Inflammatory macrophage treated with lipopolysaccharide for 4 hours (primary cell): Measurements from ENCODE around the gene GATD1.

Experiments
- DNase-seq: peaks from one replicate; pipeline ENCODE4 v3.0.0-alpha.2; 2020

The GATD1 gene, protein sequence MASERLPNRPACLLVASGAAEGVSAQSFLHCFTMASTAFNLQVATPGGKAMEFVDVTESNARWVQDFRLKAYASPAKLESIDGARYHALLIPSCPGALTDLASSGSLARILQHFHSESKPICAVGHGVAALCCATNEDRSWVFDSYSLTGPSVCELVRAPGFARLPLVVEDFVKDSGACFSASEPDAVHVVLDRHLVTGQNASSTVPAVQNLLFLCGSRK

DNA sequence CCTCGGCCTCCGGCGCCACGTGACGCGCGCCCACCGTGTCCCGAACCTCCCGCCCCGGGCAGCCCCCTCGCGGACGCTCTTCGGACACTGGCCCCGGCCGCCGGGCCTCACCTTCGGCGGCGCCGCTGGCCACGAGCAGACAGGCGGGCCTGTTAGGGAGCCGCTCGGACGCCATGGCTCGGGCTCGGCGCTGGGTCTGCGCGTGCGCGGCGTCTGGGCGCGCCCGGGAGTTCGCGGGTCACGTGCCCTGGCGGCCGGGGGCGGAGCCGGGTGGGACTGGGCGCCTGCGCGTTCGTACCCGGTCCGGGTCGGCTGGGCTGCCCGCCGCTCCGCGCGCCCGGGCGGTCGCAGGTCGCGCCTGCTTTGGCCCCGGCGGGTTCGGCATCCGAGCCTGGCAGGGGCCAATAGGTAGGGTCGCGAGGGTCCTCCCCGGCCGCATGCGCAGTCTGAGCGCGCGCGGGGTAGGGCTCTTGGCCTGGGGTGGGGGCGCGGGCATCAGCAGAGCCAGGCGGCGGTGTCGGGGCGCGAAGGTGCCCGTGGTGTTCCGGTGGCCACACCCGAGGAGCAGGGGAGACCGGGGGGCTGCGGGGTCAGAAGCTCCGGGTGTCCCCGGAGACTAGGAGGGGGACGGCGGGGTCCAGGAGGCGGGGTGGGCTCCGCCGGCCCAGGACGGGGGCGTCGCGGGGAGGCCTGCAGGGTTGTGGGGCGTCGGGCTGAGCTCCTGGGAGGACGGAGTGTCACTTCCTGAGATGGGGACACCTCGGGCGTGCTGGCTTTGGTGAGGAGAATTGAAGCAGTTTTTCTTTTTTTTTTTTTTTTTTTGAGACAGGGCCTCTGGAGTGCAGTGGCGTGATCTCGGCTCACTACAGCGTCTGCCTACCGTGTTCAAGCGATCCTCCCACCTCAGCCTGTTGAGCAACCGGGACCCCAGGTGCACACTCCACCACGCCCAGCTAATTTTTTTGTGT lies at the start of gene GATD1:
GATD1 (minus strand) TSS at position 200 of the 968 bp plus-strand sequence; CDS start at position 175, 25 bp downstream.
- peak; percentile 91 for DNase-seq

DNA sequence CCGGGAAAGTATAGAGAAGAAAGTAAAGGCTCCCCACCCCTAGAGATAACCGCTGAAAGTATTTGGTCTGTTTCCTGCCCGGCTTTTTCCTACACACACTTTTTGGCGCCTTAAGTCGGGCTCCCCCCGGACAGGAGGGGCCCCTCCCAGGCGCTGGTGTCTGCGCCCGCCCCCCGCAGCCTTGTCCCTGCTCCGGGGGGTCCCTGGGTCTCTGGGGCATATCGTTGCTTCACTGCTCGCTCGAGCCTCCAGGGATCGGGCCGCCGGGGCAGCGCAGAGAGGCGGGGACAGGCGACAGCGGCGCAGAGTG lies 49.5 kb upstream of the GATD1 start:
- no peak for DNase-seq

DNA sequence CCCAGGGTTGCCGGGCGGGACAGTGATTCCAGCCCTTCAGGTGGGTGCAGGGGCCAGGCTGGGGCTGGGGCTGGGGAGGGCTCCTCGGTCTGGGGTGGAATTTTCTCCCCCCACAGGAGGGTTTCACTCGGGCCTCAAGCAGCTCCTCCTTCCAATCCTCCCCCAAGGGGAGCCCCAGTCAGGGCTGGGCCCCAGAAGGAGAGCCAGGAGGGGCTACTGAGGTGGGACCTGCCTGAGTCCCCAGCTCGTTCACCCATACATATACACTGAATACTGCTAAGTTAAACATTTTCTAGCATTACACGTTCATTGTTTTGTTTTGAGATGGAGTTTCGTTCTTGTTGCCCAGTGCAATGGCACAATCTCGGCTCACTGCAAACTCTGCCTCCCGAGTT lies 48.9 kb upstream of the GATD1 start:
- DNase-seq = no peak

DNA sequence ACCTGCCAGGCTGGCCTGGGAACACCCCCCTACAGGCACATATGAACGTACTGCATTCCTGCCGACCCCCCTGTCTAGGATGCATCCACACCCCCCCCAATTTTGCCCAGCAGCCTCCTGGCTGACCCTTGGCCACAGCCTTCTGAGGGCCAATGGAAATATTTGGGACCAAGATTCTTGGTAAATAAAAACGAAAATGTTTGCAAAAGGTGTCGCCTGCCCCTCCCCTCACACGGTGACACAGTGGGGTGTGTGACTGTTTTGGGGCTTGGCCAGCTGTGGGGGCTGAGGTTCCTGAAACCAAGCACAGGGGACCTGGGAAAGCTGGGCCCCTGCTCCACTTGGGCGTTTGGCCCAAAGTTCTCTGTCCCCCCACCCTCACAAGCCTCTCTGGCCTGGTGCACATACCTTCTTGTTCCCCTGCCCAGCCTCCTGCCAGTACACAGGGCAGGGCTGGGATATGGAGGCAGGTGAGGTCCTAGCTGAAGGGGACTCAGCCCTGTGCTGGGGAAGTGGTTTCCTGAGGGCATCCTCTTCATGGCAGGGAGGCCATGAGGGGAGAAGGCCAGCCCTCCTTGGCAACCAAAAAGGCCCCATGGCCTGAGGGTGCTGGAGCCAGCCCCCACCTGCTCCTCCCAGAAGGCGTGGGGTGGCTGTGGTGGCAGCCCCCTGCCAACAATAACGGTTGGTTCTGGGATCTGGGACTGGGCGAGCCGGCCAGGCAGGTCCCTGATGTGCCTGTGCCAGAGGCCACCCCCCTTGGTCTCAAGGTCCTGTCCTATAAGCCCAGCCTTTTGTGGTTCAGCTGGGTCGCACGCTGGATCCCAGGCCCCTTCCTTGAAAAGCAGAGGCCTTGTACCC lies 48.3 kb upstream of the GATD1 start:
- no peak for DNase-seq

DNA sequence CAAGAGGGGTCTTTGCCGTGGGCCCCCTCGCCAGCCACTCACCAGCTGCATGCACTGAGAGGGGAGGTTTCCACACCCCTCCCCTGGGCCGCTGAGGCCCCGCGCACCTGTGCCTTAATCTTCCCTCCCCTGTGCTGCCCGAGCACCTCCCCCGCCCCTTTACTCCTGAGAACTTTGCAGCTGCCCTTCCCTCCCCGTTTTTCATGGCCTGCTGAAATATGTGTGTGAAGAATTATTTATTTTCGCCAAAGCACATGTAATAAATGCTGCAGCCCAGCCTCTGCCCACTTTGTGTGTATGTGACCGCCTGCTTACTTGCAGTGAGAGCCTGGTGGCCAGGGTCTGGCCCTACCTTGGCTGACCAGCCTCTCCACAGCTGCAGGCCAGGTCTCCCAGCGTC lies 47.7 kb upstream of the GATD1 start:
- no peak for DNase-seq

DNA sequence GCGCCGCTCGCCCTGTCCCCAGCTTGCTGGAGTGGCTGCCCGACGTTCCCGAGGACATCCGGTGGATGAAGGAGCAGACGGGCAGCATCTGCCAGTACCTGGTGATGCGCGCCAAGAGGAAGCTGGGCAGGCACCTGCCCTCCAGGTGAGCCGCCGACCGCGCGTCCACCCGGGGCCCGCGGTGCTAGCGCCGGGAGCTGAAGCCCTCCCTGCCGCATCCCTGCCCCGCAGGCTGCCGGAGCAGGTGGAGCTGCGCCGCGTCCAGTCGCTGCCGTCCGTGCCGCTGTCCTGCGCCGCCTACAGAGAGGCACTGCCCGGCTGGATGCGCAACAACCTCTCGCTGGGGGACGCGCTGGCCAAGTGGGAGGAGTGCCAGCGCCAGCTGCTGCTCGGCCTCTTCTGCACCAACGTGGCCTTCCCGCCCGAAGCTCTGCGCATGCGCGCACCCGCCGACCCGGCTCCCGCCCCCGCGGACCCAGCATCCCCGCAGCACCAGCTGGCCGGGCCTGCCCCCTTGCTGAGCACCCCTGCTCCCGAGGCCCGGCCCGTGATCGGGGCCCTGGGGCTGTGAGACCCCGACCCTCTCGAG lies 47.1 kb upstream of the GATD1 start:
- no peak for DNase-seq

DNA sequence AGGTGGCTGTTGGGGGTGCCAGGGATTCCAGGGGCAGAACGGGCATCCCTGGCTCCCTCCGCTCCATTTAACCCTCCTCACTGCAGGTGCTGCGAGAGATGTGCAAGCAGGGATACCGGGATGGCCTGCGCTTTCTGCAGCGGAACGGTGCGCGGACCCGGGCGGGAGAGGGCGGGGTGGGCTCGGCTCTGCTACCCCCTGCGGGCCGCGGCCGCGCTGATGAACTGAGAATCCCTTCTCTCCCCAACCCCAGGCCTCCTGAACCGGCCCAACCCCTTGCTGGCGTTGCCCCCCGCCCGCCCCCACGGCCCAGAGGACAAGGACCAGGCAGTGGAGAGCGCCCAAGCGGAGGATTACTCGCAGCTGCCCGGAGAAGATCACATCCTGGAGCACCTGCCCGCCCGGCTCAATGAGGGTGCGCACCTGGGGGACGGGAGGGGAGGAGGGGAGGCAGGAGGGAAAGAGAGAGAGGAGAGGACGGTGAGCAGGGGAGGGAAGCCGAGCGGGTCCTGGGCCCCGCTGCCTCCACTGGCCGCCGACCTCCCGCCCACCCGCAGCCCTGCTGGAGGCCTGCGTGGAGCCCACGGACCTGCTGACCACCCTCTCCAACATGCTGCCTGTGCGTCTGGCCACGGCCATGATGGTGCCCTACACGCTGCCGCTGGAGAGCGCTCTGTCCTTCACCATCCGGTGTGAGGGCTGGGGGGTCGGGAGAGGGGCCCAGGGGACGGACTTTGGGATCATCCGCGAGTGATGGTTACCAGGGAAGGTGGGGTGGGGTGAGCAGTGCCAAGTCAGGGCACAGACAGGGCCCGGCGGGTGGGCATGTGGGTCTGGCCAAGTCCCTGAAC lies 46.4 kb upstream of the GATD1 start:
- no peak for DNase-seq

DNA sequence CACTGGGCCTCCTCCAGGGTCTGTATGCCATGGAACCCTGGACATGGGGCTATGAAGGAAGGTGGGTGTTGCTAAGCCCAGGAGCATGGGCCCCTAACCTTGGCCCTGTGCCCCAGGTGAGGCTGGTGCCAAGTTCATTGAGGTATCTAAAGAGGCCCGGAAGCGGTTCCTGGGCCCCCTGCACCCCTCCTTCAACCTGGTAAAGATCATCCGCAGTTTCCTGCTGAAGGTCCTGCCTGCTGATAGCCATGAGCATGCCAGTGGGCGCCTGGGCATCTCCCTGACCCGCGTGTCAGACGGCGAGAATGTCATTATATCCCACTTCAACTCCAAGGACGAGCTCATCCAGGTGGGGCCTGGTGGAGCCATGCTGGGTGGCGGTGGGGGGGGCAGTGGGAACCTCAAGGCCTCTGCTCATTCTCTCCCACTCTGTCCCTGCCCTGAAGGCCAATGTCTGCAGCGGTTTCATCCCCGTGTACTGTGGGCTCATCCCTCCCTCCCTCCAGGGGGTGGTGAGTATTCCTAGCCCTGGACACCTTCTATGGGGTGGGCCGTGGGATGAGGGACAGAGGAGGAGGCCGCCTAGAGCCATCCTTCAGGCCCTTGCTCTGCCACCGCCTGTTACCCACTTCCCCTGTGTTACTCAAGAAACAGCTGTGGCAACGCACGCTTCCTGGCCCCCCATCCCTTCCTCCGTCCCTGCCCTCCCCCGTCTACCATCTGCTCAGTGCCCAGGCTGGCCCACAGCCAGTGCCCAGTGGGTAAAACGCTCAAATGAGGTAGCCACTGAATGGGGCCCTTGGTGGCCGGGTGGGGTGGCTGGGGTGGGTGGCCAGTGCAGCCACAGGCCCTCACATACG lies 44.5 kb upstream of the GATD1 start:
- DNase-seq = peak; percentile 57

DNA sequence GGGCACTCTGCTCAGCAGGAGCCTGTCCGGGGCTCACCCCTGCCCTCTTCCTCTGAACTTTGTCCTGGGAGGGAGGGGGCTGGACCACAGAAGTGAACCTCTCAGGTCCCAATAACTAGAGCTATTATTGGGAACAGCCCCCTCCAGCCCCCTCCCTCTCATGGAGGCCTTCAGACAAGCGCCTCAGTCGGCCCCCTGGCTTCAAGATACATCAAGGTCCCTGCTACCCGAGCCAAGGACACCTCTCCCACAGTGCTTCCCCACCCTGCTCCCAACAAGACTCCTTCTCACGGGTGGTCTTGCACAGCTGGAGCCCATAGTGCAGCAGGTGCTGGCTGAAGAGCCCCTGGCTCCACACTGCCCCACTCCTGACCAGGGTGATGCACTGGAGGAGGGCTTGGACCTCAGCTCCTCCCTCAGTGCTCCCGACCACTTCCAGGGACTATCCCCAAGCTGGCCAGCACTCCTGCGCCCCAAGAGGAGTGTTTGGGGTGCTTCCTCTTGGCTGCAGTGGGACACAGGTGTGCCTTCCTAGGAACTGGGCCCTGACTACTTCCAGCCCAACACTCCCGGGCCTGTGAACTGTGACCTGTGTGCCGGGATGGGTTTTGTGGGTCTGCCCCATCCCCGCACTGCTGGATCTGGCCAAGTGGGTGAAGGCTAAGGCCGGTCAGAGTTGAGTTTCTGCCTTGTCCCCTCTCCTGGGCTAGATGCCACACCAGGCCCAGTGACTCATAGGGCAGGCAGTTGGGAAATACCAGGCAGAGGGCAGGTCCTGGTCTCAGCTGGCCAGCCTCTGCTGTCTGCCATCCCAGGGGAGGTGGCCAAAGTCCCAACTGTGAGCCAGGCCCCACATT lies 43.6 kb upstream of the GATD1 start:
- peak; percentile 81 for DNase-seq

DNA sequence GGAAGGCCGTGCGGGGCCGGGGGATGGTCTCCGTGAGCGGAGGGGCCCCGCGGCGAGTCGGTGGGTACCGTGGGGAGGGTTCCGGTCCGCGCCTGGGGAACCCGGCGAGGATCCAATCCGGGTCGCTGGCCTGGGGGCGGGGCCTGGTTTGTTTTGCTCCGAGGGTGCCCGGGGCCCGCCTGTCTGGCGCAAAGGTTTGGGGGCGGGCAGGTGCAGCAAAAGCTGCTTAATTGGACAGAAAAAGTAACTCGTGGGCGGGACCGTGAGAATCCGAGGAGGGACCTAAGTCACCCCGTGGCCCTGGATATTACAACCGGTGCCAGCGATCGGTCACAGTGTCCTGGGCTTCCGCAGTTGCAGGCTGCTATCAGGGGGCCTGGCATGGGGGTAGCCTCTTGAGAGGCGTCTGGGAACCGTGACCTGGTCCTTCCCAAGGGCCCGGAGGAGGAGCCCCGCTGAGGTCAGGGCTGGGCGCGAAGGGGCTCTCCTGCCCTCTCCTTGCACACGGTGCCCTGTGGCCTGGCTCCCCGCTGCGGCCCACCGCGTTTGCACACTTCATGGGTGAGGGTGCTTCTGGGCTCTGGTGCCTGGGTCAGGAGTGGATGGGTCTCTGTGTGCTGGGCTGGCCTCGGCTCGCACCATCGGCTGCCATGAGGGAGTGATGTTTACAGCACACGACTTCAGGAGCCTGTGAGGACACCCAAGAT lies 42.8 kb upstream of the GATD1 start:
- peak; percentile 72 for DNase-seq

DNA sequence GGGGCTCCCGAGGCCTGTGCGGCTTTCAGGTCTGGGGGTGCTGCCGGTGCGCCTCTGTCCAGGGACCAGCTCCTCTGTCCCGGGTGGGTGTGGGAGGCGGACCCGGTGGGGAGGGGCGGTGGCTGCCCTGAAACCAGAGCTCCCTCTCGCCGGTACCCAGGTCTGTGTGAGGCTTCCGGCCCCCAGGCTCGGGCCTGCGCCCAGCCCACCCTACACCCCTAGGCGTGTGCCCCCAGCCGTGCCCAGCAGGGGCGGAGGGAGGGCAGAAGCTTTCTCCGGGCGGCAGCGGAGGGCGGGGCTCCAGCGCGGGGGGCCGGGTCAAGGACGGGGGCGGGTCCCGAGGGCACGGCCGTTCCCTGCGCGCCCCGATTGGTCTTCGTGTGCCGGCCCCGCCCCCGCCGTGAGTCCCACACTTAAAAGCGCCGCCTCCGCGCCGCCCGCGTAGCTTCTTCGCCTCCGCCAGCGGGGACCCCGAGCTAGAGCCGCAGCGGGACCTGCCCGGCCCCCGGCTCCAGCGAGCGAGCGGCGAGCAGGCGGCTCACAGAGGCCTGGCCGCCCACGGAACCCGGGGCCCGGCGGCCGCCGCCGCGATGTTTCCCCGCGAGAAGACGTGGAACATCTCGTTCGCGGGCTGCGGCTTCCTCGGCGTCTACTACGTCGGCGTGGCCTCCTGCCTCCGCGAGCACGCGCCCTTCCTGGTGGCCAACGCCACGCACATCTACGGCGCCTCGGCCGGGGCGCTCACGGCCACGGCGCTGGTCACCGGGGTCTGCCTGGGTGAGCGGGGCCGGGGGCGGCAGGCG lies 42.0 kb upstream of the GATD1 start:
- DNase-seq = peak; percentile 90

DNA sequence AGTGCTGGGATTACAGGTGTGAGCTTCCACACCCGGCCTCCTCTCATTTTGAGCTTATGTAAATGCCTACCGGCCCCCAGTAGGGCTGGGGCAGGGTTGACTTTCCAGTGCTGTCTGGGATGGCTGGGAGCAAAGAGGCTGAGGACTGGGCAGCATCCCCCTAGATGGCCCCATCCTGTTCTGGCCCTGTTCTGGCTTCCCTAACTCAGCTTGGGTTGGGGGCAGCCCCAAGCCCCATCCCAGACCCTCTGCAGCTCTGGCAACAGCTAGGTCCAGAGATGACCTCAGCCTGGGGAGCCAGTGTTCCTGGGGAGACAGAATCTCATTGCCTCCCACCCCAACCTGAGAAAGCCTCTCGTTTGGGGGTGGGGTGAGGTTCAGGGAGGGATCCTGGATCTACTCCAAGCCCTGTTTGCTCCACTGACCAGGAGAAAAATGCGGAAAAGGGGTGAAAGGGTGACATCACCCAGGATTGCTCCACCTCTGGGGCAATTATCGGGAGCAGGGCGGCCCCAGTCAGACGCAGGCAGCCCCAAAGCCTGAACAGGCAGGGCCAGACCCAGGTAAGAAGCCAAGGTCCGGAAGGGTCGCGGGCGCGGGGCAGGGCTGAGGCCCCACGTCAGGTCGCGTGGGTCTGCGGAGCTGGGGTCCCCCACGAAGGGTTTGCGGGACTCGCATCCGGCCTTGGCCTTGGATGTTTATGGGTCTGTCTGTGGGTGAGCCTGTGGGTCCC lies 41.3 kb upstream of the GATD1 start, which contains the start of gene PNPLA2:
PNPLA2 (plus strand) TSS at position 519 of the 733 bp plus-strand sequence. CDS start 805 bp downstream, outside the sequence.
- DNase-seq = no peak

DNA sequence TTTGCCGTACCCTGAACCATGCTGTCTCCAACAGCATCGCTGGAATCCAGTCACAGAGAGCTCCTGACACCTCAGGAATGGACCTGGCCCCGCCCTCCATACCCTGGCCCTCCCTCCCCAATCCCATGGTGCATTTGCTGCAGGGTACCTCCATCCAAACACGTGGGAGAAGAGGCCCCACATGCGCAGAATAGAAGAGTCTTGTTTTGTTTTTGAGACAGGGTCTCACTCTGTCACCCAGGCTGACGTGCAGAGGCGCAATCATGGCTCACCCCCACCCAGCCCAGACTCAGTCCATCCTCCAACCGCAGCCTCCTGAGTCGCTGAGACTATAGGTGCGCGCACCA lies 39.1 kb upstream of the GATD1 start:
- no peak for DNase-seq

DNA sequence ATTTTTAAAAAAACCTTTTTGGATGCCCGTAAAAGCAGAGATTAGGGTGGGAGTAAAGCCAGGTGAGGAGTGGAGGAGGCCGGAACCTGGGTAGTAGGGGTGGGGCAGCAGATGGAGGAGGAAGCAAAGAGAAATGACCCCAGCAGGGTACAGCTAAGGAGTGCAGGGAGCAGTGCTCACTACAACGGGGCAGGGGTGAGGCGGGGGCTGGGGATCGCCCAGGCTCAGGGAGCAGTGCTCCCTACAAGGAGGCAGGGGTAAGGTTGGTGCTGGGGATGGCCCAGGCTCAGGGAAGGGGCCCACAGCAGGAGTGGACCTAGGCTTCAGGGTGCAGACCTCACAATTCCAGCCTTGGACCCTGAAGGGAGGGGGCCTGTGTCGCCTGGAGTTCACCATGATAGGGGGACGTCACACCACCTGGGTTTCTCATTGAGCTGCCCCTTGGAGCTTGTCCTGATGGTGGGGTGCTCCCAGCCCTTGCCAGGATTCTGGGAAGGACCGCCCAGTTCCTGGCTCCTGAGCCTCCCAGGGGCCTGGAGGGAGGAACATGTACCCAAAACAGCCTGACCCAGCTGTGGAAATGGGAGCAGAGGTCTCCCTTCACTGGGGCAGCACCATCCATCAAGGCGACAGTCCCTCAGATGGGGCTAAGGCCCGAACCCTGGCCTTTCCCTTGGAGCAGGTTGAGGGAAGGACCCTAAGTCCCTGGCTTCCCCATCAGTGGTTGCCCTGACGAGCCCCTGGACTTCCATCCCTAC lies 38.6 kb upstream of the GATD1 start:
- DNase-seq = no peak

DNA sequence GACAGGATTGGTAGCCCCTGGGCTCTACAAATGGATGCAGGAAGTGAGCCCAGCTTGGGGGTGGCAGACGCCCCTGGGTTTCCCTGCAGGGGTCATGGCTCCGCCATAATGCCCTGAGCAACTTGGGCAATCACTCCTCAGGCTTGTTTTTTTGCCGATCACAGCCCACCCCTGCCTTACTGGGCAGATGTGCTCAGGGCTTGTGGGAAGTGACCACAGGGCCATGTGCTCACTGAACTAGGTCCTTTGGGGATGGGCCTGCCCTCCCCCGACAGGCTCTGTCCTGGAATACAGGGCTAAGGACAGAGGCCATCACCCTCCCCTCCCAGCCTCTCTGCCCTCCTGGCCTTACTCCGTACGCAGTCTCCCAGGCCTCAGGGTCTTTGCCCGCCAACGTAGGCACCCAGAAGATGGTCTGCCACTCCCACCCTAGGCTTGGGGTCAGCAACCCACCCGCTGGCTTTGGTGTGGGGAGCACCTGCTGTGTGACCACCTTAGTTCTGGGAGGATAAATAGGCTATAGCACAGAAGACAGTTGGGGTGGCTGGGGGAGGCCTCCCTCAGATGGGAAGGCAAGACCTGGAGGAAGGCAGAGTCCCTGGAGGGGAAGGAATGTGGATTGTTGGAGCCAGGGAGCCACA lies 36.3 kb upstream of the GATD1 start:
- no peak for DNase-seq

DNA sequence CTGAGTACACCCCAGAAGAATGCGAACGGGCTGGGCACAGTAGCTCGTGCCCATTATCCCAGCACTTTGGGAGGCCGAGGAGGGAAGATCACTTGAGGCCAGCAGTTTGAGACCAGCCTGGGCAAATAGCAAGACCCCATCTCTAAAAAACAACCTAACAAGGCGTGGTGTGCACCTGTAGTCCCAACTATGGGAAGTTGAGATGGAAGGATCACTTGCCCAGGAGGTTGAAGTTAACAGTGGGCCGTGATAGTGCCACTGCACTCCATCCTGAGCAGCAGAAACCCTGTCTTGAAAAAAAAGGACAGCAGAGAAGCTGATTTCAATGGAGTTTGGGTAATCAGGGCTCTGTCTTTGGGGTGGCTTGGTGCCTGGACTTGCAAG lies 35.8 kb upstream of the GATD1 start:
- DNase-seq = no peak
